Stimulated activated CD4-positive, alpha-beta T cell treated with anti-CD3 and anti-CD28 coated beads, Interleukin-2, amount 100 ng/mL, for 4 hours (primary cell): Measurements from ENCODE around the gene TOGARAM2.

Experiments
- DNase-seq: peaks from one replicate; pipeline ENCODE4 v3.0.0-alpha.2; 2020; ENCODE audit warnings: low read depth

Gene TOGARAM2

GRCh38 chr2:29021886-29022285, 40.8 kb downstream of the TOGARAM2 start:
- DNase-seq, result no peak

- DNase-seq, result no peak
These were observed 41.6 kb downstream of the TOGARAM2 start for GRCh38 chr2:29022679-29023078.

- DNase-seq, result no peak
These were observed 42.1 kb downstream of the TOGARAM2 start for GRCh38 chr2:29023188-29023587.

GRCh38 chr2:29024882-29025430, 43.9 kb downstream of the TOGARAM2 start:
- no peak for DNase-seq

- DNase-seq, result no peak
These were observed 44.6 kb downstream of the TOGARAM2 start for GRCh38 chr2:29025711-29026110.

GRCh38 chr2:29031046-29031445, 49.9 kb downstream of the TOGARAM2 start:
- DNase-seq, result no peak

- no peak for DNase-seq
These were observed 51.1 kb downstream of the TOGARAM2 start for GRCh38 chr2:29032189-29032588.

- DNase-seq, result no peak
These were observed 52.1 kb downstream of the TOGARAM2 start for GRCh38 chr2:29033172-29033571.

- no peak for DNase-seq
These were observed 52.6 kb downstream of the TOGARAM2 start for GRCh38 chr2:29033656-29034055.

GRCh38 chr2:29035016-29035745, 54.1 kb downstream of the TOGARAM2 start:
- no peak for DNase-seq

GRCh38 chr2:29039718-29040480, 58.8 kb downstream of the TOGARAM2 start:
- DNase-seq, result no peak

GRCh38 chr2:29040552-29040951, 59.5 kb downstream of the TOGARAM2 start:
- DNase-seq, result no peak

- DNase-seq, result no peak
These were observed 60.1 kb downstream of the TOGARAM2 start for GRCh38 chr2:29041161-29041660.

- no peak for DNase-seq
These were observed 61.5 kb downstream of the TOGARAM2 start for GRCh38 chr2:29042561-29043075.

GRCh38 chr2:29044459-29044858, 63.4 kb downstream of the TOGARAM2 start:
- no peak for DNase-seq

- DNase-seq, result no peak
These were observed 65.2 kb downstream of the TOGARAM2 start for GRCh38 chr2:29046321-29046720.

GRCh38 chr2:29047083-29047845, 66.2 kb downstream of the TOGARAM2 start:
- no peak for DNase-seq

- no peak for DNase-seq
These were observed 69.5 kb downstream of the TOGARAM2 start for GRCh38 chr2:29050591-29050990.

- DNase-seq, result no peak
These were observed 70.6 kb downstream of the TOGARAM2 start for GRCh38 chr2:29051730-29052129.

- DNase-seq, result no peak
These were observed 71.7 kb downstream of the TOGARAM2 start for GRCh38 chr2:29052807-29053206.

- no peak for DNase-seq
These were observed 72.1 kb downstream of the TOGARAM2 start for GRCh38 chr2:29053223-29053622.
